Neural cell (in vitro differentiated cells): ENCODE results near the gene PSMG4. TPM values are rescaled to one million over a fixed set of nuclear protein-coding genes. Genes with fewer than 3 reads are reported as not detected.

Experiments
- H2AFZ ChIP-seq: fragments of 200-600, 300-800 bp; sonication (generic), shearing (Covaris generic); 2 replicates; pipeline ENCODE4 v1.6.0; 2014; ENCODE audit warnings: low read depth, mild to moderate bottlenecking, antibody characterized with exemption, low read length, moderate library complexity
- H3F3A ChIP-seq: fragments of 200-600 bp; shearing (Covaris generic); 2 replicates; pipeline ENCODE4 v1.6.1; 2016; ENCODE audit warnings: mild to moderate bottlenecking, moderate library complexity, mixed read lengths, antibody characterized with exemption, low read length; ENCODE audit not compliant: insufficient read depth, poor library complexity, severe bottlenecking
- H3K27ac ChIP-seq: fragments of 200-600, 300-800 bp; sonication (generic), shearing (Covaris generic); 2 replicates; pipeline ENCODE4 v1.5.1; 2014; ENCODE audit warnings: mild to moderate bottlenecking, low read length, moderate library complexity
- H3K27me3 ChIP-seq: fragments of 300-800, 200-600 bp; sonication (generic), shearing (Covaris generic); 2 replicates; pipeline ENCODE4 v1.6.0; 2014; ENCODE audit warnings: mild to moderate bottlenecking, low read depth, low read length, moderate library complexity; ENCODE audit not compliant: insufficient read depth
- H3K36me3 ChIP-seq: fragments of 300-800, 200-600 bp; sonication (generic), shearing (Covaris generic); 2 replicates; pipeline ENCODE4 v1.5.1; 2014; ENCODE audit warnings: mild to moderate bottlenecking, antibody characterized with exemption, low read length, moderate library complexity; ENCODE audit not compliant: insufficient read depth
- H3K4me2 ChIP-seq: fragments of 300-800, 200-600 bp; sonication (generic), shearing (Covaris generic); 2 replicates; pipeline ENCODE4 v1.6.0; 2014; ENCODE audit warnings: mild to moderate bottlenecking, low read length
- H3K4me3 ChIP-seq: fragments of 300-800, 200-600 bp; sonication (generic), shearing (Covaris generic); 2 replicates; pipeline ENCODE4 v1.5.1; 2014; ENCODE audit warnings: mild to moderate bottlenecking, low read length, moderate library complexity
- H3K79me2 ChIP-seq: fragments of 200-600 bp; shearing (Covaris generic); replicated peaks from 2 replicates; pipeline ENCODE4 v1.6.0; 2014; ENCODE audit warnings: mild to moderate bottlenecking, low read length, moderate library complexity; ENCODE audit not compliant: insufficient read depth
- H3K9ac ChIP-seq: fragments of 300-800, 200-600 bp; sonication (generic), shearing (Covaris generic); 2 replicates; pipeline ENCODE4 v1.6.1; 2016; ENCODE audit warnings: mild to moderate bottlenecking, low read length, mixed read lengths
- H3K9me2 ChIP-seq: fragments of 200-600 bp; shearing (Covaris generic); 2 replicates; pipeline ENCODE4 v1.6.1; 2016; ENCODE audit warnings: mild to moderate bottlenecking, low read length, mixed read lengths; ENCODE audit not compliant: insufficient read depth
- H3K9me3 ChIP-seq: fragments of 200-600, 300-800 bp; sonication (generic), shearing (Covaris generic); 2 replicates; pipeline ENCODE4 v1.6.1; 2016; ENCODE audit warnings: mild to moderate bottlenecking, mixed run types, low read length, moderate library complexity, mixed read lengths
- H4K20me1 ChIP-seq: fragments of 200-600 bp; shearing (Covaris generic); 2 replicates; pipeline ENCODE4 v1.6.1; 2016; ENCODE audit warnings: mild to moderate bottlenecking, mixed run types; ENCODE audit not compliant: insufficient read depth
- CTCF ChIP-seq: fragments of 450-650 bp; IDR thresholded peaks from 2 replicates; pipeline ENCODE4 v1.5.1; 2014; ENCODE audit warnings: antibody characterized with exemption, mild to moderate bottlenecking, moderate library complexity; ENCODE audit not compliant: poor library complexity, severe bottlenecking
- EZH2 ChIP-seq: fragments of 200-600, 300-800 bp; shearing (Covaris generic), sonication (generic); IDR thresholded peaks from 2 replicates; pipeline ENCODE4 v1.6.1; 2014; ENCODE audit warnings: antibody characterized with exemption, low read length, borderline replicate concordance, mild to moderate bottlenecking; ENCODE audit not compliant: insufficient read depth, poor library complexity, severe bottlenecking
- MXI1 ChIP-seq: fragments of 450-650 bp; conservative IDR thresholded peaks from 2 replicates; pipeline ENCODE4 v1.6.1; 2014; ENCODE audit warnings: antibody characterized with exemption, mild to moderate bottlenecking; ENCODE audit not compliant: poor library complexity, severe bottlenecking
- POLR2AphosphoS5 ChIP-seq: IDR thresholded peaks from 2 replicates; pipeline ENCODE4 v1.6.1; 2012
- RAD21 ChIP-seq: fragments of 450-650 bp; conservative IDR thresholded peaks from 2 replicates; pipeline ENCODE4 v1.6.1; 2014; ENCODE audit warnings: antibody characterized with exemption, mild to moderate bottlenecking, moderate library complexity
- REST ChIP-seq: IDR thresholded peaks from 2 replicates; pipeline ENCODE4 v1.6.1; 2012; ENCODE audit warnings: borderline replicate concordance
- SMC3 ChIP-seq: fragments of 450-650 bp; conservative IDR thresholded peaks from 2 replicates; pipeline ENCODE4 v1.6.1; 2014; ENCODE audit warnings: antibody characterized with exemption, mild to moderate bottlenecking, moderate library complexity; ENCODE audit not compliant: poor library complexity
- polyA minus RNA-seq: library from RNA; depleted of rRNA, polyadenylated mRNA; stranded (reverse); fragments of >200 nt; gene quantifications from 2 replicates; pipeline ENCODE4 v1.2.3, GENCODE V29; 2014
- polyA plus RNA-seq: library from polyadenylated mRNA; depleted of rRNA; stranded (reverse); fragments of >200 nt; gene quantifications from 2 replicates; pipeline ENCODE4 v1.2.3, GENCODE V29; 2014

PSMG4 gene
- 52.0 and 53.8 TPM in 2 replicates for polyA plus RNA-seq
- polyA minus RNA-seq = 59.2 and 75.0 TPM in 2 replicates

GRCh38 chr6:3258720-3259490 is at the start of gene PSMG4:
Gene PSMG4, plus strand, starts transcription at chr6:3258947. Its CDS starts 76 bp downstream, at chr6:3259023.
- TF ChIP-seq EZH2 (no peak), SMC3 (peak; percentile 12), POLR2AphosphoS5 (peak; percentile 80), MXI1 (peak; percentile 96), CTCF (no peak)

GRCh38 chr6:3209114-3210023 is 49.4 kb upstream of the PSMG4 start:
- no peaks in the 10 kb centered on the region for H3K9me3 ChIP-seq
- no peak overlapping the region for H3K27ac ChIP-seq
- no peaks in the 10 kb centered on the region for H3K27me3 ChIP-seq
- H3K9ac ChIP-seq = no peak overlapping the region
- TF ChIP-seq RAD21 (peak; percentile 61), SMC3 (peak; percentile 56), POLR2AphosphoS5 (no peak), CTCF (peak; percentile 45), REST (no peak)
- no peaks in the 10 kb centered on the region for H3F3A ChIP-seq
- H4K20me1 ChIP-seq = no peaks in the 10 kb centered on the region
- H3K4me2 ChIP-seq = no peak overlapping the region
- H2AFZ ChIP-seq = no peak overlapping the region
- no peaks in the 10 kb centered on the region for H3K36me3 ChIP-seq
- no peaks in the 10 kb centered on the region for H3K9me2 ChIP-seq
- no peaks in the 10 kb centered on the region for H3K79me2 ChIP-seq
- no peak overlapping the region for H3K4me3 ChIP-seq

More at GRCh38 chr6:3258720-3259490, at the start of gene PSMG4:
- Histone ChIP-seq H3K79me2 (peaks cover 42% of the 10 kb centered on the region), H3F3A (no peaks in the 10 kb centered on the region), H4K20me1 (no peaks in the 10 kb centered on the region), H3K9me2 (no peaks in the 10 kb centered on the region), H3K9me3 (no peaks in the 10 kb centered on the region), H3K4me3 (peak within 1 kb of the TSS; percentile 93), H3K4me2 (peak within 1 kb of the TSS; percentile 95), H3K27ac (peak within 1 kb of the TSS; percentile 81), H3K36me3 (no peaks in the 10 kb centered on the region), H3K27me3 (no peaks in the 10 kb centered on the region), H3K9ac (peak within 1 kb of the TSS; percentile 77), H2AFZ (no peak within 1 kb of the TSS)
